ENCODE data around the gene SPEM1. TPM values are rescaled to one million over a fixed set of nuclear protein-coding genes. Genes with fewer than 3 reads are reported as not detected.

SPEM1 gene
- total and polyA plus RNA-seq, 10 of the 15 experiments (the other 5 are each of a cell fraction or from before 2014, with no cell fraction given): not detected

DNA sequence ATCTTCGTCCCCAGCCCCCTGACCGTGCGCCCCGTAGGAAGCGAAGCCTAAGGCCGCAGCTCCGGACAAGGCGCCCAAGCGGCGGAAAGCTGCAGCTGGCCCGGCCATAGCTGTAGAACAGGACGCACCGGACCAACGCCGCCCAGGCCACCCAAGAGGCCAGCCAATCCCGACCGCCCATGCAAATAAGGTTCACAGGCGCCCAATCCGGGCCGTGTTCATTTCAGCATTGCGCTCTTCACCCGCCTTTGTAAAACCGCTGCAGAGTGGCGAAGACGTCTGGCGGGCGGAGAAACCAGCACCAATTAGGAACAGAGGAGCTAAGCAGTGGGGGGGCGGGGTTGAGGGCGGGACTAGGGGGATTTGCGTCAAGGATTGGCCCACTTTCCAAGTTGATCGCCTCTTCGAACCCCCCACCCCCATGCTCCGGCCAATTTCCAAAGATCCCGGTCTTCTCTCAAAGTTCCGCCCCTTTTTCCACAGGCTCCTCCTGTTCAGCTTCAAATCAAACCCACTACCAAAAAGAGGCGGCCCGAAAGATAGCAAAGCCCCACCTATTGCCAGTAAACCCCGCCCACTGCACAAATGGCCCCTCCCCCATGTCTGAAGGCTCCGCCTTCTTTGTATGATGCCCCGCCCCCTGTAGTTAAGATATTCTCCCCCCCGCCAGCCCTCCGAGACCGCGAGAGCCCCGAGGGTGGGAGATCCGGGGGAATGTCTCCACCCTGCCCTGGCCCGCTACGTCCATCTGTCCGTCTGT, 16.0 kb upstream of the SPEM1 start, which contains the start of gene TMEM256 (continued):
- TF ChIP-seq ZNF592 (IDR thresholded peaks at IDR 0.05) (no peak), IKZF2 (IDR thresholded peaks at IDR 0.05) (no peak), NR2F1 (conservative IDR thresholded peaks at IDR 0.05) (peak; percentile 41; the same call in 1 of the 2 replicates), ZNF217 (IDR thresholded peaks at IDR 0.05) (no peak), ESRRA (IDR thresholded peaks at IDR 0.05; ENCODE audit: low read length) (no peak), HDAC6 (IDR thresholded peaks at IDR 0.05; ENCODE audit: unreplicated experiment) (no peak), BCLAF1 (IDR thresholded peaks at IDR 0.05) (no peak), STAT3 (IDR thresholded peaks at IDR 0.05; ENCODE audit: low read depth, low read length) (no peak), NR2C1 (IDR thresholded peaks at IDR 0.05) (peak; percentile 59), HCFC1 (IDR thresholded peaks at IDR 0.05; ENCODE audit: low read length) (peak; percentile 54), RAD21 (IDR thresholded peaks at IDR 0.05; ENCODE audit: insufficient read depth, low read depth, low read length) (no peak), SMAD5 (IDR thresholded peaks at IDR 0.05; ENCODE audit: low read depth) (peak; percentile 58; the same call in 1 of the 2 replicates), SRF (IDR thresholded peaks at IDR 0.05; ENCODE audit: low read depth in 2 of 2, low read length in 2 of 2) (no peak), USF1 (IDR thresholded peaks at IDR 0.05; ENCODE audit: borderline replicate concordance, extremely low read length, insufficient read depth, low read depth, low read length) (no peak), RCOR1 (conservative IDR thresholded peaks at IDR 0.05; ENCODE audit: low read depth, low read length) (no peak), CHD1 (IDR thresholded peaks at IDR 0.05; ENCODE audit: low read depth, low read length) (no peak), CBX3 (IDR thresholded peaks at IDR 0.05; ENCODE audit: borderline replicate concordance, low read depth) (no peak), RUNX3 (IDR thresholded peaks at IDR 0.05; ENCODE audit: low read length) (peak; percentile 82), FOXK2 (IDR thresholded peaks at IDR 0.05) (0 out of 2 replicates have a peak, but pooled peaks have one; percentile 13)
- TF ChIP-seq, protein P1, sequence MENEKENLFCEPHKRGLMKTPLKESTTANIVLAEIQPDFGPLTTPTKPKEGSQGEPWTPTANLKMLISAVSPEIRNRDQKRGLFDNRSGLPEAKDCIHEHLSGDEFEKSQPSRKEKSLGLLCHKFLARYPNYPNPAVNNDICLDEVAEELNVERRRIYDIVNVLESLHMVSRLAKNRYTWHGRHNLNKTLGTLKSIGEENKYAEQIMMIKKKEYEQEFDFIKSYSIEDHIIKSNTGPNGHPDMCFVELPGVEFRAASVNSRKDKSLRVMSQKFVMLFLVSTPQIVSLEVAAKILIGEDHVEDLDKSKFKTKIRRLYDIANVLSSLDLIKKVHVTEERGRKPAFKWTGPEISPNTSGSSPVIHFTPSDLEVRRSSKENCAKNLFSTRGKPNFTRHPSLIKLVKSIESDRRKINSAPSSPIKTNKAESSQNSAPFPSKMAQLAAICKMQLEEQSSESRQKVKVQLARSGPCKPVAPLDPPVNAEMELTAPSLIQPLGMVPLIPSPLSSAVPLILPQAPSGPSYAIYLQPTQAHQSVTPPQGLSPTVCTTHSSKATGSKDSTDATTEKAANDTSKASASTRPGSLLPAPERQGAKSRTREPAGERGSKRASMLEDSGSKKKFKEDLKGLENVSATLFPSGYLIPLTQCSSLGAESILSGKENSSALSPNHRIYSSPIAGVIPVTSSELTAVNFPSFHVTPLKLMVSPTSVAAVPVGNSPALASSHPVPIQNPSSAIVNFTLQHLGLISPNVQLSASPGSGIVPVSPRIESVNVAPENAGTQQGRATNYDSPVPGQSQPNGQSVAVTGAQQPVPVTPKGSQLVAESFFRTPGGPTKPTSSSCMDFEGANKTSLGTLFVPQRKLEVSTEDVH (IDR thresholded peaks at IDR 0.05; ENCODE audit: low read depth, partially characterized antibody): no peak

Measured in GM12878 (cell line).